GM18520 (cell line): ENCODE measurements around the gene FANK1.

Experiments
- ATAC-seq: cut with Tn5 transposase; IDR thresholded peaks from one replicate; pipeline ENCODE4 v1.9.1; 2021; ENCODE audit not compliant: unreplicated experiment

Gene FANK1

DNA sequence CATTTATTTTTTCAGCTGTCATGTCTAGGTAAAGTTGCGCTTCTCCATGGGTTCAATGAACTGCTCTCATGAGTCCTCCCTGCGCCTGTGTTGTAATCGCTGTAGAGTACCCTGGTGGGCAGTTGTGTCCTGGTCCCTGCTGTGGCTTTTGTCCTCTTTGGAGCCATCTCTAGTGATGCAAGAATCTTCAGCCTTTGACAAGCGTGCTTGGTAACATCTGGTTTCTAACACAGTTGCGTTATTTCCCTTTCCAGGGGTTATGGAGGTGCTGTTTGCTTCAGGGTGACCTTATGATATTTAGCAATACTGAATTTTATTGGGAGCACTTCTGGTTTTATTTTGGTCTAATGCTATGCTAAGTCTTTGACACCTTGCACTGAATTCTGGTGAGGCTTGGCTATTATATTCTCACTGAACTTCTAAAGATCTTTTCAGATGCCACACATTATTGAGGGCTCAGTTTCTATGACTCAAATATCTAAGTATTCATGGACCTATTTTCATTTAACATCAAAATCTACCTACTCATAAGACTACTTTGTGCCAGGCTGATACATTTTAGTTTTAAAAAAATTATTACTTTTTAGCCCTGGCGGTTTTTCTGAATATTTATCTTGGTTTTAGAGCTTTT is 88.6 kb downstream of the FANK1 start:
- ATAC-seq = no peak

DNA sequence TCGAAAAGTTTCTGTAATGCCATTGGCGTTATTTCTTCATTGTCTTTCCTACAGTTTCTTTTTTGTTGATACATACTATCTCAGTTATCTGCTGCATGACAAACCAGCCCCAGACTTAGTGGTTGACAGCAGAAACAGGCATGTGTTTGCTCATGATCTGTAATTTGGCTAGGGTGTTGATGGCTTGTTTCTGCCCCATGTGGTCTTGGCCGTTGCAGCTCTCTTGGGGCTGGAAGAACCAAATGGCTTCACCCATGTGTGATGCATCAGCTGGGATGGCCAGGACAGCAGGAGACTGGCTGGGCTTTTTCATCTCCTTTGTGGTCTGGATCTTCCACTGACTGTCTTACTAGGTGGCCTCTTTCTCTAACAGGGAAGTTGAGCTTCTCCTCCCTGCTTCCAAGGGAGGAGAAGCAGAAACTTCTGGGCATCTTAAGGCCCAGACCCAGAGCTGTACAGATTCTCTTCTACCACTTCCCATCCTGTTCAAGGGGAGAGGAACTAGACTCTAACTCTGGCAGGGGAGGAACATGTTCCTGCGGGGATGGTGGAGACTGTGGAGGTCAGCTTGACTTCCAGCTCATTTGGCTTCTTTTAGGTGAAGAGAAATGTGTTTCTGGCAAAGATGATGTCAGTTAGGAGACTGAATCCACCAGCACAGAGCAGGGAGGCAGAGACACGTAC is 89.3 kb downstream of the FANK1 start:
- ATAC-seq = no peak

DNA sequence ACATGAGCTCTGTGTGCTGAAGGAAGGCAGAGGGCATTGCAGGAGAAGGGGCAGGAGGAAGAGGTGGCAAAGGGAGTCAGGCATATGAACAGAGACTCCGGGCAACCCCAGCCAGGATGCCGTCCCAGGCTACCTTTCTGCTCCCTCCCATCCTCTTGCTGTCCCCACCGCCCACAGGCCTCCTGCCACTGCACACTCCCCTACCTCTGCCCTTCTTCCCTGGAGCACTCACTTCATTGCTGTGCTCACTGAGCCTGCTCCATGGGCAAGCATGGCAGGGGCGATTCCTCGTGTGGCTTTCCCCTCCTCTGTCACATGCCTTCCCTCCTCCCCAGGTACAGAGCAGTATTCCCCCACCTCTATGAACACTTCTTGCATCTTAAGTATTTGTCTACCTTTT is 93.4 kb downstream of the FANK1 start:
- ATAC-seq = no peak

DNA sequence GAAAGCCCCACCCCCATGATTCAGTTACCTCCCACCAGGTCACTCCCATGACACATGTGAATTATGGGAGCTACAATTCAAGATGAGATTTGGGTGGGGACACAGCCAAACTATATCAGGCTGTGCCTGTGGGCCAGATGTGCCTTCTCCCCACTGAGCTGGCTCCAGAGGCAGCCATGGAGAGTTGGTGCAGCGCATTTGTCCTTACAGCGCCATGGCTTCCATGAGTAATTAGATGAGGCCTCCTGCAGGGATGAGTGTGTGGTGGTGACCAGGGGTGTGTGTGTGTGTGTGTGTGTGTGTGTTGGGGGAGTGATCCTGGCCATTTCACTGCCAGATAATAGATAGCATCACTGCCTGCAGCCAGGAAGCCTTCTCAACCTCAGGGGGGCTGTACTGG is 94.6 kb downstream of the FANK1 start:
- no peak for ATAC-seq

DNA sequence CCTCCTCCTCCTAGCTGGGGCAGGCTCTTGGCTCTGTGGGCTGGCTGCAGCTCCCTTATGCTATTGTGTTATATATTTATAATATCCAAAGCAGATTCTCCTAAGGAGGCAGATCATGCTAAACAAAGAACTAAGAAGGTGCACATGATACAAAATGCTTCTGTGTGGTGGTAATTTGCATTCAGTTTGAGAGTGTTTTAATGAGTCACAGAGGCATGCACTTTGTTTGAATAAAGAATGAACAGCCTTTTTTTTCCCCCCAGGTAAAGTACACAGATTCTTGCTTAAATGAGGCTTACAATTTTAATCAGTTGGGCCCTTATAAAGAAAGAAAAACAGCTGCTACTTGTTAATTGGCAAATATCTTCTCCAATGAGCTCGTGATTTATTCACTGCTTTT is 95.0 kb downstream of the FANK1 start:
- ATAC-seq = no peak

DNA sequence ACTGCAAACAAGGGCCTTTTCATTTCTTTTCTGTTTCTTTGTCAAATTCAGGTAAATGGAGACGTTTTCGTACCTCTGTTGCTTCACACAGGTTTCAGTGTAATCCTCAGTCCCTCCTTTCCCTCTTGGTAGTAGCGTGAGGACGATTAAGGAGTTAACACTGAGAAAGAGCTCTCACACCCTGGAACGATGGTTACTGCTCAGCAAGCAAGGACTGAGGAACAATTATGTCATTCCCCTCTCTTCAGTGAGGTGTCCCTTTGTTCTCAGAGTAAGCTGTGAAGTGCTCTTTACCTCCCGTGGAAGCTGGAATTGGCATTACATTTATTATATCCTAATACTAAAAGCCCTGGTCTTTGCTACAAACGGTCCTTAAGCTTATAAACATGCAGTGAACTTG is 95.9 kb downstream of the FANK1 start:
- ATAC-seq = no peak

DNA sequence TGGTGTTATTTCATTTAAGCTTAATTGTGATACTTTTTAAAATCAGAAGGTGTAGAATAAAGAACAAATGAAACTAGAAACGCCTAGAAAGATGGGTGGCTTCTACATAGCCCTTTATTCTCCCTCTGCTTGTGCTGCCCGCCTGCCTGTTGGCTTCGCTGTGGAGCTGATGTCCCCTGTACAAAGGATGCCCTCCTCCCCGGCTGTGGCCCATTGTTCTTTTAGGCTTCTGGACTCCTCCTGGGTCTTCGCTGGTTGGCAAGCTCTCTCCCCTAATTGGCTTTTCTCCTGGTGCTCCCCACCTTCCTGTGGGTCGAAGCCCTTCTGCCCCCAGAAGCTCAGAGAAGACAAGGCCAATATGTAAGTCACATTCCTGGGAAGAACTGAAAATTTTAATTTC is 98.2 kb downstream of the FANK1 start:
- no peak for ATAC-seq

DNA sequence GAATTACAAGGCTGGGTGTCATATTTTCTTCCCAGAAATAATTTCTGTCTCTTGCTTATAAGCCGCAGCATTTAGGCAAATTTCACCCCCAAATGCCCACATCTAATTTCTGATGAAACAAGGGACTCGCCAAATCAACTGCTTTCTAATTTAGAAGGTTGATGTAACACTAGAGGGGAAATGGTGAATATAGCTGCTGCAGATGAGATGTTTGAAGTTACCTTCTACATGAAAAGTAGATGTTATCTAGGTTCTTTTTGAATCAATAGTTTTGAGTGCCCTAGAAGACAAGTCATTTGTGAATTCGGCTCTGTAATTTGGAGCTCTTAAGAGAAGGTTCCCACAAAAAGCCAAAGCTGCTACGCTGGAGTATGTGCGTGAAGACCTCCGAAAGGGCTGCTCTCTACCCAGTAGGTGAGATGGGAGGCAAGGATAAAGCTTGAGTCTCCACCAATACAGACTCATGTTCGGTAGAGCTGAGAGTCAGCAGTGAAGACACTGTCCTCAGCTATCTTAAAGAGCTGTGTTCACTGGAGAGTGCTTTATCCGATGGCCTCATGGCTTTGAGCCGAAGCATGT is 99.5 kb downstream of the FANK1 start:
- ATAC-seq = no peak

DNA sequence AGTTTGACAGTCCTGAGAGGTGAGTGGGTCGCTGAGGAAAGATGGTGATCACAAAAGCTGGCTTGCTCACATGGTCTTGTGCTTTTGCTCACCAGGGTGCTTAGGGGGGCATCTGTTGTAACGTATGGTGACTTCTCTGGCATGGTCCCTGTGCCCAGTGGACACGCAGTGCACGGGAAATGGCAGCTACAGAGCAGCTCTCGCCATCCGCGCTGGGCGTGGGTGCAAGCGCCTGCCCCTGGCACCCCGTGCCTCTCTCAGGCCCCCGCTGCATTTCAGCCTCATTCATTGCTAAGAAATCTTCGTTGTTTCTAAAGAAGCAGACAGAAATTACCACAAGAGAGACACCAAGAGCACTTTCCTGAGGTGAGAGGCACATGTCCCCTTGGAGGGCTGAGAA is 101.2 kb downstream of the FANK1 start:
- no peak for ATAC-seq

DNA sequence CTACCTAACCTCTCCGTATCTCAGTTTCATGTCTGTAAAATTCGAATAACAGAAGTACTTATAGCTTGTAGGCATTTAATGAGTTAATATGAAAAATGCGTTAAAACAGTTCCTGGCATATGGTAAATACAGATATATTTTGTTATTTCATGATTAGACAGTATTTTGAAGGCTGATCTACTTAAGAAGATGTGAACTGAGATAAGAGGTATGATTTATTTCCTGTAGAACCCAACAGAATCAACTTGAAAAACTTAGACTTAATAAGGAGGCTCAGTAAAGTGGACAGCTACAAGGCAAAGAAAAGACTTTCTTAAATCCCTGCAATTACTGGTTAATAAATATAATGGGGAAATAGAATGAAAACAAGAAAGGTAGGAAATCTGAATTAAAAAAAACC is 103.3 kb downstream of the FANK1 start:
- ATAC-seq = no peak

DNA sequence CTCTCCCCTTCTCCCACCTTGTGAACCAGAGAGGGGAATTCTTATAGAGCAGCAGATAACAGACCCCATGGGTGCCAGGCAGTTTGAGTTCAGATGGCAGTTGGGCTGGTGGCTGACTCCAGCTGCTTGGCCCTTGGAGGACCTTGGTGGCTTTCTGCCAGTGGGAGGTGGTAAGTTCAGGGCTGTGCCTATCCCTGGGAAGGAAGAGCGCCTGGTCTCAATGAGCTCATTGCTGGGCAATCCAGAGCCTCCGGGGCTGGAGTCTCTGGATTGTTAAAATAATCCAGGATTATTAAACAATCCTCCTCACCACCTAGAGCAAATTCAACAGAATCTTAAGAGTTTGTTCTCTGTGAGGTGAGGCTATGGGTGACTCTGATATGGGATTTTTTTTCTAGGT is 105.2 kb downstream of the FANK1 start:
- ATAC-seq = no peak

DNA sequence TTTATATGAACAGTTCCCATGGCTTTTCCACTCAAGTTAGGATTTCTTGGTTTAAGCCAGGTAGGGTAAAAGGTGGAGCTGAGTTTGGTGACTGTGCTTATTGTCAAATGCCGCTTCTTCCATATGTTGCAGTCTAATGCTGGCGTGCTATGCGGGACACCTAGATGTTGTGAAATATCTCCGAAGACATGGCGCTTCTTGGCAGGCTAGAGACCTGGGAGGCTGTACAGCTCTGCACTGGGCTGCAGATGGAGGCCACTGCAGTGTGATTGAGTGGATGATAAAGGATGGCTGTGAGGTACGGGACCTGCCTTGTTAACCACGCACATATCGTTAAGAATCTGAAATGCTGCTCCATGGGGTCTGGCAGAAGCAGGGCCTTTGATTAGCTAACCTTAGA is 108.4 kb downstream of the FANK1 start:
- no peak for ATAC-seq

DNA sequence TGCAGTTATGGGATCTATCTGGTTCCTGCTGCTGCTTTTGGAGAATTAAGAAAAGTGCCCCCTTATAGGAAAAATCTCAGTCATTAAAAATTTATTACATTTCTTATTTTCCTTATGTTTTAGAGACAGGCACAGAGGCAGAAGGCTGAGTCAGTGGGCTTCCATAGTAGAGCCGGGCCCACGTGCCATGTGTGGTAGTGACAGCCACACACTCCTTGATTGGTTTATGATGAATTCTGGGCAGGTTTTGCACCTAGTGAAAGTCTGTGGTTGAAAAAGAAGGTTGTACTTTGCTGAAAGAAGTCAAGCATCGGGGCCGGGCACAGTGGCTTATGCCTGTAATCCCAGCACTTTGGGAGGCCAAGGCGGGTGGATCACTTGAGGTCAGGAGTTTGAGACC is 109.9 kb downstream of the FANK1 start:
- no peak for ATAC-seq

DNA sequence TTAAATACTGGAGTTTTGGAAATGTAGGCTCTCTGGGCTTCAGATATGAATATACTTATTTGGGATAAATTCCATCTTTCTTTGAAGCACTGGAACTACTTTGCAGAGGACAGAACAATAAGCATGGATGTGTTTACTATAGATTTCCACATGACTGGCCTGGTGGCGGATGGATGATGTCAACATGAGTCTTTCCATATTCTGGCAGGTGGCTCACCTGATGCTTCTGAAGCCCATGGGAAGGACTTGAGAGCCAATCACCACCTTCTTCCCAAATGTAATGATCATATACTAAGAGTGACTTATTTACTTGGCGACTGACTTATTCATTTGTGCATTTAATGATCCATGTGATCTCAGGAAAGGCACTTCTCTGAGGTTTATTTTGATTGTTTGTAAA is 110.5 kb downstream of the FANK1 start:
- no peak for ATAC-seq

DNA sequence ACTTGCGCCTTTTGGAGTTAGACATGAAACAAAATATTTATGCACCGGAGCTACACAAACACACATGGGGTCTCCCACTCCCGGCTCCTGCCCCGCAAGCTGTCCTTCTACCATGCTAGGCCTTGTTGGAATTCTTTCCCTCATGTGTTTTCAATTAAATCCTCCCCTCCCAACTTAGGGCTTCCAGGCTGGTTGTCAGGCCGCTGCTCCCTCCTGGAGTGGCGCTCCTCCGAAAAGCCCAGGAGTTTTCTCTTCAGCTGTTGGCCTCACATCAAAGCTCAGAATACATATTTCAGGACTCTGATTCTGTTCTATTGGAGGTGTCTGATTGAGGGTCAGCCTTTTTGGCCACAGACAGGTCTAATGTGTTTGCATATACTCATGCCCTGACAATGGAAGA is 113.3 kb downstream of the FANK1 start:
- ATAC-seq = no peak

DNA sequence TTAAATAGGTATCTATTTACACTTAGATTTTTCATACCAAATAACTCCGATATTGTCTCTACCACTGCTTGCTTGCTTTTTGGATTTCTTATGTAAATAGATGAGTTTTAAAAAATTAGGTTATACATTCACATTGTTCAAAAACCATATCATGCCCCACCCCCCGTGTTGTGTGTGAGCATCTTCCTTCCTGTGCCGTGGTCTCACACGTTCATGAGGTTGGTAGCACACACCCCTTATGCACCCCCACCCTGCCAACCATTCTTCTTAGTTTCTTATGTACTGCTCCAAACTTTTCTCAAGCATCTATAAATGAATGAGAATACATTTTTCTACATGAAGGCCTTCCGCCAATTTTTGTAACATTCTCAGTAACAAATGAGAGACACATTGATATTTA is 115.6 kb downstream of the FANK1 start:
- ATAC-seq = no peak

DNA sequence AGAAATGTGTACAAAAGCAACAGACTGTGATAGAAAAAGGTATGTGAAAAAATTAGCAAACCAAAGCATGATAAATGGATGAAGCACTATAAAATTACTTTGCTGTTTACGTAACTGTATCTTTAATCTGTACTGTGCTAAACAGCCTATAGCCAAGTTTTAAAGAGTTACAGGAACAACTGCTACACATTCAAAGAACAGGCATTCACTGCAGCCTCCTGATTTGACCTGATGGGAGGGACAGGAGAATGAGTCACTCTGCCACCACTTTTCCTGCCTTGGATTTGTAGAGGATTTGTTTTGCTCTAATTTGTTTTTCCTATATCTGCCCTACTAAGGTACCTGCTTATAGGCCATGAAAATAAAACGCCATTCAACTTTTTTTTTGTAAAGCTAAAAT is 116.1 kb downstream of the FANK1 start:
- ATAC-seq = no peak

DNA sequence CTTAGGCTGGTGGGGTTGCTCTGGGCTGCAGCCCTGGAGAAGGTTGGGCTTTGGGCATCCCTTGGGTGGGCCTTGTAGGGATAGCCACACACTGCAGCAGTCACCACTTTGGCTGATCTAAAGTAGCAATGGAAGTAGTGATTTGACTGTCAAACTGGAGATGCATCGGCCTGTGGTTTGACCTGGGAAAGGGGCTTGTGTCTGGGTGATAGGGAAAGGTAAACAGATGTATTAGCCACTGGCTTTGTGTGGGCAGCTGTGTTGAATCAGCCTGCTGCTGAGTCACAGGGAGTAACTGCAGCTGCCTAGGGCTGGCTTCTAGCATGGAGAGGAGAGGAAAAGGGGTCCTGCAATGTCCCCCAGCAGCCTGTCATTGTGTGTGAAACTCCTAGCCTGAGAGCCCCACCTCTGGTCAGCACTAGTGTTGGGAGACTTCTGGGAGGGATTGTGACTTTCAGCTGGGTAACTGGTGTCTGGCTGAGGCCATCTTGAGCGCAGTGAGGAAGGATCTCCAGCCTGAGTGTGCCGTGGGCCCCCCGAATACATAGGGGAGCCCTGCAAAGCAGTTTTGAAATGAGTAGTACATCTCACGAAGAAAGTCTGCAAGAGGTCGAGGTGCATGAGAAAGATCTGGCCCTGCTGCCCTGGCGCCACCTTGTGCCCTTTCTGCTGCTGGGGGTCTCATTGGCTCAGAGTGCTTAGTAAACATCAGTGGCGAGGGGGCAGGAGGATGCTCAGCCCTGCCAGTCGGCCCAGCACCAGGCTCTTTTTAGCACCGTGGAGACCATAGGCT is 117.3 kb downstream of the FANK1 start:
- no peak for ATAC-seq

DNA sequence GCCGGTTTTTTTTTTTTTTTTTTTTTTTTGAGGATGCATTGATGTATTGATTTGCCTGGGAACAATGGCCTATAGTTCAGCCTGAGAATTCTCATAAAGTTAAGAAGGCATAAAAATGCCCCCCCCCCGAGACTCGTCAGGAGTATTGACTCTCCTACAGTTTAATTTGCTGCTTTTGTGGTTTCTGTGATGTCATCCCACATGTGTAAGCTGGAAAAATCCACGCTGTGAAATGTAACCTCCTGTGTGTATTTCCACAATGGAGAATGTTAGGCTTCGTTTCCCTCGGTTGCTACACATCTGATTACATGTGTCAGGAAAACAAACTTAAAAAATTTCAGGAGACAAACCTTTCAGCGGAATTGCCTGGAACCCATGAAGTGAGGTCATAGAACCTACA is 117.9 kb downstream of the FANK1 start:
- ATAC-seq = no peak

DNA sequence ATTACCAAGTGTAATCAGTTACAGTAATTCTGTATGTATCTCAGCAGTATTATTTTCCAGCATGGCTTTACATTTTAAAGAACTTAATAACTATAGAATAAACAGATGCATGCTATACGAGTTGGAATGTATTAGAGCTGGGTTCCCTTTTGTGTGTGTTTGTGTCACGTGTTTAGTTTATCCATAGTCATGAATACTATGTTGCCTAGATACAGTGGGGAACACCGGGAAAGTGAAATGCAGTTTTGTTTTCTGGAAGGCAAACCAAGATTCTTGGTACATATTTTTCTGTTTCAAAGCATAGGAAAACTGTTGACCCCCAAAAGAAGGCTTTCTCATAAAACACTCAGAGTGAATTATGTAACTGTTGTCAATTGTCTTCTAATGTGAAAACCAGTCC is 119.0 kb downstream of the FANK1 start:
- ATAC-seq = no peak

DNA sequence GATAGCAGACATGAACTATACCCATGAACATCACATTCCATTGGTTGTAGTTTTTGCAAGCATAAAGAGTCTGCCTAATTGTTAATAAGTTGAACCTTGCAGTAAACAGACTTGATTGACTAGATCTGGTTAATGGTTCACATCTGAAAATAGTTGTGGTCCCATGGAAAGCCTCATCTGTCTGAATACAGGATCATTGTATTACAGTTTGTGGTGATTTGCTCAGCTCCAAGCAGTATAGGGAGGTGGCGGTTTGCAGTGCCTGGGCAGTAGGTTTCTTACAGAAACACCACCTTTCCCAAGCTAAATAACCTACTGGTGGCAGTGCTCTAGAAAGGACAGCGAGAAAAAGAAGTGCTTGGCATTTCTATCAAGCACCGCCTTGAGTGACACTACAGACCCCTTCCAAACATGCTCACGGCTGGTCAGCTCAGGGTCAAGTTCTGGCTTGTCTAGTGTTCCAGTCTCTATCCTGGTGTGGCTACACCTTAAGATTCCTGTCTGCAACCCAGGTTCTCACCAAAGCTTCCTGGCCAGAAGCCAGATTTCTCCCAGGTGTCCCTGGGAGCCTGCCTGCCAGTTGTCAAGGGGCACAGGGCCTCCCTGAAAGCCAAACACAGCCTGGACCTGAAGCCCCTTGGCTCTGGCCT is 119.9 kb downstream of the FANK1 start:
- no peak for ATAC-seq

DNA sequence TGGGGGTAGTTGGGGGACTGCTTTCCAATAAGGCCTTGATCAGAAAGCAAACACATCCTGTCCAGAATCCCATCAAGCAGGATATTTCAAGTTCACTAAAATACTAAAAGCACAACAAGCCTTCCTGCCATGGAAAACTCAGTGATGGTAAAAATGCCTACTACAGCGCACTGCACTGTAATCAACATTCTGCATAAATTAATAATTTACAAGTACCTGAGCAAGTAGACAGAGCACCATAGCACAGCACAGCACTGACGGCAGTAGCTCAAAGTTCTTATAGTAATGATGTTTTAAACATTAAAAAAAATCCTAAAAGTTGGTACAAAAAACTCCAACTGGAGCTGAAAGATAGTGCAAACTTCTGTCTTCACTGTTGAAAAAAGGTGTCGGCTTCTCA is 120.5 kb downstream of the FANK1 start:
- no peak for ATAC-seq
